Smooth muscle cell (in vitro differentiated cells): ENCODE data around the gene FMN1. TPM values are rescaled to one million over a fixed set of nuclear protein-coding genes. Genes with fewer than 3 reads are reported as not detected.

Source experiments
- DNase-seq: peaks from one replicate; lab custom pipeline; 2025; ENCODE audit not compliant: unreplicated experiment; lab: John Stamatoyannopoulos, UW
- H2AFZ ChIP-seq: fragments of 200-600 bp; sonication (generic); 2 replicates; pipeline ENCODE4 v1.6.0; 2016; ENCODE audit warnings: antibody characterized with exemption, low read depth, mild to moderate bottlenecking
- H3F3A ChIP-seq: fragments of 200-600 bp; sonication (generic); 2 replicates; pipeline ENCODE4 v1.6.0; 2017; ENCODE audit warnings: antibody characterized with exemption, low read depth
- H3K27ac ChIP-seq: fragments of 200-600 bp; sonication (generic); 2 replicates; pipeline ENCODE4 v1.5.1; 2016; ENCODE audit warnings: low read depth, mild to moderate bottlenecking
- H3K27me3 ChIP-seq: fragments of 200-600 bp; sonication (generic); 2 replicates; pipeline ENCODE4 v1.6.1; 2016; ENCODE audit warnings: low read depth, mild to moderate bottlenecking
- H3K36me3 ChIP-seq: fragments of 200-600 bp; sonication (generic); 2 replicates; pipeline ENCODE4 v1.5.1; 2016; ENCODE audit warnings: low read depth
- H3K4me1 ChIP-seq: fragments of 200-600 bp; sonication (generic); 2 replicates; pipeline ENCODE4 v1.5.1; 2016; ENCODE audit warnings: low read depth
- H3K4me2 ChIP-seq: fragments of 200-600 bp; sonication (generic); 2 replicates; pipeline ENCODE4 v1.6.0; 2016; ENCODE audit warnings: mild to moderate bottlenecking
- H3K4me3 ChIP-seq: fragments of 200-600 bp; sonication (generic); 2 replicates; pipeline ENCODE4 v1.5.1; 2016; ENCODE audit warnings: mild to moderate bottlenecking
- H3K79me2 ChIP-seq: fragments of 200-600 bp; sonication (generic); 2 replicates; pipeline ENCODE4 v1.6.0; 2016; ENCODE audit warnings: low read depth, mild to moderate bottlenecking
- H3K9ac ChIP-seq: fragments of 200-600 bp; sonication (generic); 2 replicates; pipeline ENCODE4 v1.6.0; 2016; ENCODE audit warnings: low read depth
- H3K9me3 ChIP-seq: fragments of 200-600 bp; sonication (generic); replicated peaks from 2 replicates; pipeline ENCODE4 v1.5.1; 2016; ENCODE audit warnings: low read depth
- H4K20me1 ChIP-seq: fragments of 200-600 bp; sonication (generic); 2 replicates; pipeline ENCODE4 v1.6.0; 2016; ENCODE audit warnings: low read depth
- CTCF ChIP-seq: fragments of 200-600 bp; sonication (generic); IDR thresholded peaks from 2 replicates; pipeline ENCODE4 v1.5.1; 2017; ENCODE audit warnings: borderline replicate concordance, mild to moderate bottlenecking, antibody characterized with exemption; ENCODE audit not compliant: insufficient read depth, poor library complexity, severe bottlenecking
- WGBS: methylation state at CpG from one replicate; pipeline ENCODE4 v1.1.7; 2016; ENCODE audit warnings: low lambda C conversion rate; 5-methylcytosine and 5-hydroxymethylcytosine counted together
- polyA plus RNA-seq: library from polyadenylated mRNA; unstranded; fragments of >200 nt; fragmentation: Nextera tagmentation; extraction: Ambion mirVana; gene quantifications from 2 replicates; pipeline ENCODE4 v1.2.1, GENCODE V29; 2016
- total RNA-seq: library from RNA; depleted of rRNA; stranded (reverse); fragments of >200 nt; gene quantifications from 2 replicates; pipeline ENCODE4 v1.2.3, GENCODE V29; 2014

FMN1 gene
- total and polyA plus RNA-seq, 2 experiments from 2014 or later = 0.08 to 4.0 TPM

- no peaks in the 10 kb centered on the region for H3K36me3 ChIP-seq
- H3K4me2 ChIP-seq = no peak overlapping the region
- H3K4me3 ChIP-seq = no peak overlapping the region
- no peak for DNase-seq
- H2AFZ ChIP-seq = no peak overlapping the region
- peaks cover 39% of the 10 kb centered on the region for H3K27me3 ChIP-seq
- no peak for TF ChIP-seq CTCF
- no peak overlapping the region for H3K27ac ChIP-seq
- no peaks in the 10 kb centered on the region for H3K4me1 ChIP-seq
- no peaks in the 10 kb centered on the region for H4K20me1 ChIP-seq
- H3K79me2 ChIP-seq = no peaks in the 10 kb centered on the region
- H3K9me3 ChIP-seq = no peaks in the 10 kb centered on the region
- no peak overlapping the region for H3K9ac ChIP-seq
- WGBS = 83% methylated on average over 5 of the region's 5 CpGs
- H3F3A ChIP-seq = no peaks in the 10 kb centered on the region
Observed at GRCh38 chr15:33188159-33188558, 6.4 kb downstream of the FMN1 start.

GRCh38 chr15:33183334-33183733 lies 11.2 kb downstream of the FMN1 start:
- no peak overlapping the region for H3K4me3 ChIP-seq
- no peaks in the 10 kb centered on the region for H3K79me2 ChIP-seq
- 92% methylated on average over 3 of the region's 3 CpGs for WGBS

GRCh38 chr15:33182926-33183325 lies 11.6 kb downstream of the FMN1 start:
- WGBS = 60% methylated on average over 2 of the region's 2 CpGs
- TF ChIP-seq CTCF = no peak

More at GRCh38 chr15:33183334-33183733, 11.2 kb downstream of the FMN1 start:
- no peak for DNase-seq
- Histone ChIP-seq H3K4me1 (peaks cover 7% of the 10 kb centered on the region), H3K36me3 (no peaks in the 10 kb centered on the region), H3K9ac (no peak overlapping the region), H2AFZ (no peak overlapping the region), H3K27me3 (peaks cover 2% of the 10 kb centered on the region), H3K4me2 (no peak overlapping the region), H3K9me3 (no peaks in the 10 kb centered on the region), H4K20me1 (no peaks in the 10 kb centered on the region), H3K27ac (no peak overlapping the region), H3F3A (no peaks in the 10 kb centered on the region)
- no peak for TF ChIP-seq CTCF

DNA sequence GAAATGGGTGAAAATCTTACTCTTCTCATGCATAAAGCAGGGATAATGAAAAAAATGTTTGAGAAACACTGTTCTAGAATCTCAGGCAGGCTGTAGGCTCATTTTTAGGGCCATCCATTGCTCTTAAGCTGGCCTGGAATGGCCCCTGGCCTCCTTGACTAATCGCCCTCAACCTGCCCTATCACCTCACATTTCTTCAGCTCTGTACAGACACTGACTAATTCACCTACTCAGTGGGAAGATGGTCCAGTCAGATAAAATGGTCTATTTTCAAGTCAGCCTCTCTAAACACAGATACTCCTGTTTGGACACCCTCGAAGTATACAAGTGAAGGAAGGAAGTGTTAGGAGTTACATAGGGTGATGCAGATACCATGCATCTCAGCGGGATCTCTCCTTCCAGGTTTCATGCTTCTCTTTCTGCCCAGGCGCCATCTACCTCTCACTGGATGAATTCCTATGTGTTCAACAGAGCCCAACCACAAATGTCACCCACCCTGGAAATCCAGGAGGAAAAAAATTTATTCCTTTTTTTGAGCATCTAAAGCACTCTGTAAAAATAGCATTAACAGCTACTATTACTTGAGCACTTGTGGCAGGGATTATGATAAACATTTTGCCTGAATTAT lies 12.1 kb downstream of the FMN1 start:
- Histone ChIP-seq H2AFZ (no peak overlapping the region), H3K79me2 (no peaks in the 10 kb centered on the region), H3K27me3 (no peaks in the 10 kb centered on the region), H3K9ac (no peak overlapping the region), H3K4me1 (peaks cover 7% of the 10 kb centered on the region), H3K36me3 (no peaks in the 10 kb centered on the region), H3K4me2 (no peak overlapping the region), H3K4me3 (no peak overlapping the region), H3K27ac (no peak overlapping the region), H3K9me3 (no peaks in the 10 kb centered on the region), H4K20me1 (no peaks in the 10 kb centered on the region), H3F3A (no peaks in the 10 kb centered on the region)
- no peak for DNase-seq
- 66% methylated on average over 4 of the region's 4 CpGs for WGBS
- no peak for TF ChIP-seq CTCF

More at GRCh38 chr15:33182926-33183325, 11.6 kb downstream of the FMN1 start:
- Histone ChIP-seq H3K9ac (no peak overlapping the region), H3K9me3 (no peaks in the 10 kb centered on the region), H3K4me1 (peaks cover 7% of the 10 kb centered on the region), H3K27ac (no peak overlapping the region), H3K27me3 (no peaks in the 10 kb centered on the region), H3K36me3 (no peaks in the 10 kb centered on the region), H3F3A (no peaks in the 10 kb centered on the region), H3K4me2 (no peak overlapping the region), H2AFZ (no peak overlapping the region), H4K20me1 (no peaks in the 10 kb centered on the region), H3K4me3 (no peak overlapping the region), H3K79me2 (no peaks in the 10 kb centered on the region)
- DNase-seq = no peak
